AG09319 (cell line): ENCODE measurements around the gene MS4A15.

Experiments
- DNase-seq: peaks from one replicate; pipeline ENCODE4 v3.0.0-alpha.2; 2010; ENCODE audit warnings: low read depth; ENCODE audit errors: extremely low read depth
- CTCF ChIP-seq: IDR thresholded peaks from 2 replicates; pipeline ENCODE4 v1.5.1; 2011; ENCODE audit warnings: low read depth, mild to moderate bottlenecking, inconsistent platforms, low read length, moderate library complexity

The MS4A15 gene

DNA sequence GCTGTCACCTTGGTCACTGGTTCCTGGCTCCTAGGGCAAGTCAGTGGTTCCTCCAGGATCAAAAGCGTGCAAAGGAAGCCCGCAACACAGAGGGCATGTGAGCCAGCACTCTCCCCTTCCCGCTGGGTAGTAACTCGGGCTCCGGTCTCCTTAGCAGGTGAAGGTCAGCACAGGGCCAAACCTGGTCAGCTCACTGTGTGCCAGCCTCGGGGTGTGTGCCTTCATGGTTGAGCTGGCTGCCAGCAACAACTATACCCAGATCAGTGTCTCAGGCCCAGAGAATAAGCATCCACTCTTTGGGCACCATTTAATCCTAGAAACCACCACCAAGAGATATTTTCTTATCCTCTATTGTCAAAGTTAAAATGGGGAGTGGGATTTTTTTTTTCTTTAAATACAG is 69.1 kb downstream of the MS4A15 start:
- no peak for DNase-seq
- TF ChIP-seq CTCF, result no peak
